Measurements from ENCODE around the gene ZDHHC6. TPM values are rescaled to one million over a fixed set of nuclear protein-coding genes. Genes with fewer than 3 reads are reported as not detected.
"Not testable (repeated sequence)": the region's sequence is repeated elsewhere in the genome, so short reads cannot be mapped to it uniquely, and the experiment has no call there.

ZDHHC6 gene
- polyA plus RNA-seq, 3 donors from 2014 or later = 27.4 to 39.3 (median 39.2) TPM

DNA sequence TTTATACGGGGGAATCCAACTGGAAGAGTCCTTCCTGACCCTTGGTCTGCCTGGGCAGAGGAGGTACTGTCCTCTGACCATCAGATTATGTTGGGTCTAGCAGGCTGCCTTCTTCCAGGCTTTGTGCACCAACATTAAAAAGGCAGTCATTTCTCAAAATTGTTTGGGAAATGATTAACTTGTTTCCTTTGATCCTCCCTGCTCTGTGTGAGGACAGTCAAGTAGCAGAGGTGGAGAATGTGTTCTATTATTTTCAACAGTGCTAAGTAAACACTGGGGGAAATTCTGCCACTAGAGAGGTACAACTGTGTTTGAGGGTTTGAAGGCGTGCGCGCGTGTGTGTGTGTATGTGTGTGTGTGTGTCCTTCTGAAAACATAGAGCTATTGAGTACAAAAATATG is 52.2 kb downstream of the ZDHHC6 start:
- DNase-seq = no peak
- Mint-ChIP-seq H3K4me3 (no peak overlapping the region), H3K27me3 (ENCODE audit: low read depth in 3 of 3) (no peaks in the 10 kb centered on the region), H3K27ac (peak overlapping the region in 3 of 6 donors; percentile 37 to 67 (median 48)), H3K36me3 (peaks cover 2 to 6% (median 4%) of the 10 kb centered on the region in 3 donors), H3K9me3 (no peaks in the 10 kb centered on the region), H3K4me1 (peaks cover 25 to 31% of the 10 kb centered on the region in 2 donors)

DNA sequence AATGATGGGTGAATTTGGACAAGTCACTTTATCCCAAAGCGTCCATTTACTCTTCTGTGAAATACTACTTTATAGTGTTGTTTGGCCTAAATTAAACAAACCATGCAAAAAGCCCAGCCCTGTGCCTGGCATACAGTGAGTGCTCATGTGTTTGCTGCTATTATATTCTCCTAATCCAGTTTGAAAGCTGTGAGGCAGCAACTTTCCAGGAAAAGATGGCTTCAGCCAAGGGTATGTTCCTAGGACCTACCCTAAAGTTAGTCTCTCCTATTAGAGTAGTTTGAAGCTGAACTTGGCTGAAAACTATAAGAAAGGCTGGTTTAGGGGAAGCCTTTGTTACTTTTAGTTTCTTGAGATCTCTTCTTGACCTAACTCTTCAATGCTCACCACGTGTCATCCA is 52.9 kb downstream of the ZDHHC6 start:
- peaks cover 31 to 37% of the 10 kb centered on the region in 2 donors for H3K4me1 Mint-ChIP-seq
- DNase-seq = no peak
- H3K27me3 Mint-ChIP-seq (ENCODE audit: low read depth in 3 of 3) = no peaks in the 10 kb centered on the region
- peak overlapping the region in 2 of 6 donors; percentile 48 to 67 for H3K27ac Mint-ChIP-seq
- H3K9me3 Mint-ChIP-seq = no peaks in the 10 kb centered on the region
- no peak overlapping the region for H3K4me3 Mint-ChIP-seq
- H3K36me3 Mint-ChIP-seq = peaks cover 0 to 1% (median 1%) of the 10 kb centered on the region in 3 donors

DNA sequence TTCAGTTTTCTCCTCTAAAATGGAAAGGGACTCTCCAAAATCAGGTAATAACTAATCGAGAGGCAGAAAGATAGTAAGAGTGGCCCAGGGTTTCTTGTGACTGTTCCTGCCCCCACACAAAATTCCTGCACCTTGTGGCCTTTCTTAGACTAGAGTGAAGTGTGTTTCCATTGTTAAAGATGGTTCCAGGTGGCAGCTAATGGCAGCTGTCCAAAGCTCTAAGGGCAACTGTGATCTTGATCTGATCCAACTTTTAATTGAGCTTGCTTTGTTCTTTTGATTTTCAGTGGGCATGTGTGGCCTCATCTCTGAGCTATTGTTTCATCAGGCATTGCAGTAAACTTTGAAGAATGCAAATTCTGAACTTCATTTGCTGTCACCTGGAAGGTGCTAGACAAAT is 53.4 kb downstream of the ZDHHC6 start:
- Mint-ChIP-seq H3K27ac (no peak overlapping the region), H3K4me1 (peaks cover 36 to 42% of the 10 kb centered on the region in 2 donors), H3K9me3 (no peaks in the 10 kb centered on the region), H3K4me3 (no peak overlapping the region), H3K27me3 (ENCODE audit: low read depth in 3 of 3) (no peaks in the 10 kb centered on the region), H3K36me3 (no peaks in the 10 kb centered on the region)
- no peak for DNase-seq

DNA sequence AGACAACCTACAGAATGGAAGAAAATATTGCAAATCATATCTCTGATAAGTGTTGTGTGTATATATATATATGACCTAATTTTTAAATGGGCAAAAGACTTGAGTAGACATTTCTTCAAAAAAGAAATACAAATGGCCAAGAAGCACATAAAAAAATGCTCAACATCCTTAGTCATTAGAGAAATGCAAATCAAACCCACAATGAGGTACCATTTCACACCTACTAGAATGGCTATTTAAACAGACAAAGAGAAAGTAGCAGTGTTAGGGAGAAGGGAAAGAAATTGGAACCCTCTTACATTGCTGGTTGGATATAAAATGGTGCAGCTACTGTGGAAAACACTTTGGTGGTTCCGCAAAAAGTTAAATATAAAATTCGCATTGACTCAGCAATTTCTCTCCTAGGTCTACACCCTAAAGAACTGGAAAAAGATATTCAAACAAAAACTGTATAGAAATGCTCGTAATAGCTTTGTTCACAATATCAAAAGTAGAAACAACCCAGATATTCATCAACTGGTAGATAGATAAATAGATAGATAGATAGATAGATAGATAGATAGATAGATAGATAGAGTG is 56.5 kb downstream of the ZDHHC6 start:
- peak overlapping the region in 1 of 5 donors; percentile 4 for H3K4me3 Mint-ChIP-seq
- DNase-seq = no peak
- no peaks in the 10 kb centered on the region for H3K36me3 Mint-ChIP-seq
- H3K27ac Mint-ChIP-seq = peak overlapping the region in 5 of 6 donors; percentile 41 to 78 (median 73)
- H3K4me1 Mint-ChIP-seq = peaks cover 57 to 65% of the 10 kb centered on the region in 2 donors
- no peaks in the 10 kb centered on the region for H3K9me3 Mint-ChIP-seq
- no peaks in the 10 kb centered on the region for H3K27me3 Mint-ChIP-seq (ENCODE audit: low read depth in 3 of 3)

DNA sequence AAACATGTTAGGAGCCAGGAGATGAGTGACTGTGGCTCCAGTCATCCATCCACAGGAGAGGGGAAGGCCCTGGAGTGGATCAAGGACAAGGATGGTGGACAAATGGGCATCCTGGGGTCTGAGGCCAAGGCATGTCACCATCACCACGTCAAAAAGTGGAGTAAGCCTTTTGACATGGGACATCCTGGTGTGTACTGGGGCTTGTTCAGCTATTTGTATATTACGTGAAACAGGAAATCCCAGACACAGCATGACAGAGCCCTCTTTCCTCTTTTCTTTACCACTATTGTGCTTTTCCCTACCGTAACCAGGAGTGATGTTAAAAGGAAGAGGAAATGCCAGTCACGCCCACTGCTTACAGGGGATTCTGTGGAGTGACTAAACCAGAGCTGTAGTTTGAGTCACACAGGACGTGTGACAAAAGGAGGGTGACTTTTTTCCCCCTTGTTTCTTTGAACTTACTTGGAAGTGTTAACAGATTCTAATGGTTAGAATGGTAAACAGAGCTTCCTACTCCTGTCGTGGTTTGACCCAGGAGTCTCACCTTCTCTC is 57.4 kb downstream of the ZDHHC6 start:
- Mint-ChIP-seq H3K27ac (peak overlapping the region; percentile 66 to 91 (median 74)), H3K36me3 (no peaks in the 10 kb centered on the region), H3K27me3 (ENCODE audit: low read depth in 3 of 3) (no peaks in the 10 kb centered on the region), H3K4me3 (peak overlapping the region in 4 of 5 donors; percentile 10 to 63 (median 42)), H3K9me3 (no peaks in the 10 kb centered on the region), H3K4me1 (peaks cover 61 to 73% of the 10 kb centered on the region in 2 donors)
- peak; percentile 24 to 58 (median 28) for DNase-seq

DNA sequence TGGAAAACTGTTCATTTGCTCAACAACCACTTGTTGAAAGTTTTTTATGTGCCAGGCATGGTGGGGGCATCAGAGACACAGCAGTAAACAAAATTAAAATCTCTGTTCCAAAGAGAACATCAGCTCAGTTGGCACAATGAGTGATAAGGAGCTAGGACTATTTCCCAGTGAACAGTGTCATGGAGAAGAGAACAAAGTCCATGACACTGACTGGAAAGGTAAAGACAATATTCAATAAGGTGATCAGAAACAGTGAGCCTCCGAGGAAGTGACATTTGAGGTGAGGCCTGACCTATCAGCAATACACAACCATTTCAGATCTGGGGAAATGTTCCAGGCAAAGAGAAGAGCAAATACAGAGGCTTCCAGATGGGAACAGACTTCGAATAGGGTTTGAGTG is 58.2 kb downstream of the ZDHHC6 start:
- H3K9me3 Mint-ChIP-seq = no peaks in the 10 kb centered on the region
- DNase-seq = no peak
- peaks cover 0 to 3% (median 0%) of the 10 kb centered on the region in 3 donors for H3K36me3 Mint-ChIP-seq
- H3K4me3 Mint-ChIP-seq = peak overlapping the region in 1 of 5 donors; percentile 34
- no peaks in the 10 kb centered on the region for H3K27me3 Mint-ChIP-seq (ENCODE audit: low read depth in 3 of 3)
- peak overlapping the region; percentile 23 to 91 (median 74) for H3K27ac Mint-ChIP-seq
- peaks cover 63 to 79% of the 10 kb centered on the region in 2 donors for H3K4me1 Mint-ChIP-seq

DNA sequence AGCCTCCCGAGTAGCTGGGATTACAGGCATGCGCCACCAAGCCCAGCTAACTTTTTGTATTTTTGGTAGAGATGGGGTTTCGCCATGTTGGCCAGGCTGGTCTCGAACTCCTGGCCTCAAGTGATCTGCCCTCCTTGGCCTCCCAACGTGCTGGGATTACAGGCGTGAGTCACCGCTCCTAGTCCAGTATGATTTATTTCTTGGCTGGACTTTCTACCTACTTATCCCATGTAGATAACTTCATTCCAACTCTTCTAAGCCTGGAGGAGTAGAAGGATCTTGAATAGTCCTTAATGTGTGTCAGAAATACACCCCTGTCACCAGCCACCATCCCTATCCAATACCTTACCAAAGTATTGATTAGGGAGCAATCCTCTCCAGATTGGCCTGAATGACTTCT is 58.7 kb downstream of the ZDHHC6 start:
- Mint-ChIP-seq H3K4me1 (peaks cover 62 to 79% of the 10 kb centered on the region in 2 donors), H3K27ac (peak overlapping the region in 5 of 6 donors; percentile 66 to 91 (median 75))
- DNase-seq; H3K4me3 Mint-ChIP-seq; H3K27me3 Mint-ChIP-seq (ENCODE audit: low read depth in 3 of 3); H3K36me3 Mint-ChIP-seq; H3K9me3 Mint-ChIP-seq: not testable (repeated sequence)

DNA sequence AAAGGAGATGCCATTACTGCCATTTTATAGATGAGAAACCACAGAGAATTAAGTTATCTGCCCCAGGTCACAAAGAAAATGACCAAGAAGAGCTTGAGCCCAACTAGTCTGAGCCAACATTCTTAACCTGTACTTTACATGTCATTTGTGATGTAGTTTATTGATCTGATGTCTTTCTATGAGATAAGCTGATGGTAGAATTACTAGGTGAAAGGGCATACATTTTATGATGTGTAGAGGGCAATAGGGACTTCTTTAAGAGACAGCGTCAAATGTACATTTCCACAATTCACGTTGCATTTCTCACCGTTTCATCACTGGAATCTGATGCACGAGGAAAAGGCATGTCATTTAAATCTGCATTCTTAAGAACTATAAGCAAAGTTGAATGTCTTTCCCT is 61.5 kb downstream of the ZDHHC6 start:
- Mint-ChIP-seq H3K27me3 (ENCODE audit: low read depth in 3 of 3) (no peaks in the 10 kb centered on the region), H3K4me3 (no peak overlapping the region), H3K27ac (peak overlapping the region in 3 of 6 donors; percentile 8 to 65 (median 50))

DNA sequence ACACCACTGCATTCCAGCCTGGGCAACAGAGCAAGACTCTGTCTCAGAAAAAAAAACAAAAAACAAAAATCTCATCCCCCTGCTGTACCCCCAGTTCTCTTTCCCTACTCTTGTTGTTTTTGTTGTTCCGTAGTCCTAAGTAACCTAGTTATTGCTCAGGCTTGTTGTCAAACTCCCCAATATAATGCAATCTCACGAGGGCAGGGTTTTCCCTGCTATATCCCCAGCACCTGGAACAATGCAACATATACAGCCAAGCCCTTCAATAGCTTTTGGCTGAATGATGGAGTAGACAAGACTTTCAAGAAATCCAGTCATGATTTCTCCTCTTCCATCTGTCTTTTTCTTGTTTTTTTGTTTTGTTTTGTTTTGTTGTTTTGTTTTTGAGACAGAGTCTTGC is 62.6 kb downstream of the ZDHHC6 start:
- Mint-ChIP-seq H3K27me3 (ENCODE audit: low read depth in 3 of 3) (no peaks in the 10 kb centered on the region), H3K27ac (peak overlapping the region in 3 of 6 donors; percentile 39 to 77 (median 73)), H3K36me3 (peaks cover 0 to 13% (median 3%) of the 10 kb centered on the region in 3 donors), H3K9me3 (no peaks in the 10 kb centered on the region), H3K4me3 (no peak overlapping the region), H3K4me1 (peaks cover 66 to 78% of the 10 kb centered on the region in 2 donors)
- no peak for DNase-seq

More for the DNA sequence above, 61.5 kb downstream of the ZDHHC6 start:
- peaks cover 0 to 10% (median 3%) of the 10 kb centered on the region in 3 donors for H3K36me3 Mint-ChIP-seq
- no peaks in the 10 kb centered on the region for H3K9me3 Mint-ChIP-seq
- peaks cover 66 to 79% of the 10 kb centered on the region in 2 donors for H3K4me1 Mint-ChIP-seq
- no peak for DNase-seq

DNA sequence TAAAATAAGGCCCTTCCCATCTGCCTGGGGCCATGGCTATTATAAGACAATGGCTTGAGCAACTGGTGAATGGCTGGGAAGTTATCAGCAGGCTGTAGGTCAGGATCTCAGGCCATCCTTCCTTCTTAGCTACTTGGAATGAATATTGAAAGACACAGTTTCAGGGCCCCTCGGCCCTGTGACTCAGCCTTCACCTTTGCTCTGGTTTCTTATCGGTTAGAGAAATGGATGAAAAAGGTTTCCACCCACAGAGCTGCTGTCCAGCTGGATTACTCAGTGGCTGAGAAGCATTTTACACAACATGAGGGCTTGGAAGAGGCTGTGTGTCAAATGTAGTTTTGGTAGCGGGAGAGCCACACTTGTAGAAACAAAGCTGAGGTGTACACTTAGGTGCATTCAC is 63.4 kb downstream of the ZDHHC6 start:
- peaks cover 66 to 76% of the 10 kb centered on the region in 2 donors for H3K4me1 Mint-ChIP-seq
- H3K27me3 Mint-ChIP-seq (ENCODE audit: low read depth in 3 of 3) = no peaks in the 10 kb centered on the region
- no peak for DNase-seq
- peaks cover 0 to 13% (median 3%) of the 10 kb centered on the region in 3 donors for H3K36me3 Mint-ChIP-seq
- H3K9me3 Mint-ChIP-seq = no peaks in the 10 kb centered on the region
- H3K4me3 Mint-ChIP-seq = no peak overlapping the region
- peak overlapping the region in 4 of 6 donors; percentile 35 to 56 (median 46) for H3K27ac Mint-ChIP-seq

DNA sequence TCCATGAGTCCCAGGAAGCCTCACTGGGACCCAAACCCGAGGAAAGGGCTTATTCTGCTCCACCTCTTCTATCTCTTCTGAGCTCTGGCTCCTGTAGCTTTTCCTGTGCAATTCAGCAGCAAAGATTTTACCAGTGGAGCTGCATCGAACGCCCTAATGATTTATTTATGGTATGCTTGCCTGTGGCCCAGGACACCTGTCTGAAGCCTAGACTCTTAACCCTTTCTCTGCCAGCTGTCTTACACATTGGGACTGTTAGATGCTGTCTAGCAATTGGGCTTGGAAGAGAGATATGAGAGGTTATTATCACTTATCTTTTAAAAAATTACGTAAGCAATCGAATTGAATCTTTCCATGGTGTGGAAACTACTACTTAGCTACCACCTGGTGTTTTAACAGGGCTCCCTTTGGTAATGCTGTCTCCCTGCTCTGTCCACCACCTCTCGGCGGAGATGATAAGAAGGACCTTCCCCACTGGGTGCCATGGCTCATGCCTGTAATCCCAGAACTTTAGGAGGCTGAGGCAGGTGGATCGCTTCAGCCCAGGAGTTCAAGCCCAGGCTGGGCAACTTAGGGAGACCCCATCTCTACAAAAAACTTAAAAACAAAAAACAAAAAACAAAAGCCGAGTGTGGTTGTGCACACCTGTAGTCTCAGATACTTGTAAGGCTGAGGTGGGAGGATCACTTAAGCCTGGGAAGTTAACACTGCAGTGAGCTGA is 64.0 kb downstream of the ZDHHC6 start:
- no peak for DNase-seq
- Mint-ChIP-seq H3K27ac (peak overlapping the region in 2 of 6 donors; percentile 62 to 66), H3K4me1 (peaks cover 65 to 76% of the 10 kb centered on the region in 2 donors), H3K9me3 (no peaks in the 10 kb centered on the region), H3K27me3 (ENCODE audit: low read depth in 3 of 3) (no peaks in the 10 kb centered on the region), H3K4me3 (no peak overlapping the region), H3K36me3 (peaks cover 0 to 13% (median 7%) of the 10 kb centered on the region in 3 donors)
